Measurements from ENCODE around the gene LIN7B. TPM values are rescaled to one million over a fixed set of nuclear protein-coding genes. Genes with fewer than 3 reads are reported as not detected.
A peak's percentile ranks its signal among the peaks of the same experiment; 100 is the strongest.

LIN7B gene
- total and polyA plus RNA-seq, 2 of the 13 experiments (the other 11 are each of a cell fraction or from before 2014, with no cell fraction given): 5.3 to 7.6 TPM

DNA sequence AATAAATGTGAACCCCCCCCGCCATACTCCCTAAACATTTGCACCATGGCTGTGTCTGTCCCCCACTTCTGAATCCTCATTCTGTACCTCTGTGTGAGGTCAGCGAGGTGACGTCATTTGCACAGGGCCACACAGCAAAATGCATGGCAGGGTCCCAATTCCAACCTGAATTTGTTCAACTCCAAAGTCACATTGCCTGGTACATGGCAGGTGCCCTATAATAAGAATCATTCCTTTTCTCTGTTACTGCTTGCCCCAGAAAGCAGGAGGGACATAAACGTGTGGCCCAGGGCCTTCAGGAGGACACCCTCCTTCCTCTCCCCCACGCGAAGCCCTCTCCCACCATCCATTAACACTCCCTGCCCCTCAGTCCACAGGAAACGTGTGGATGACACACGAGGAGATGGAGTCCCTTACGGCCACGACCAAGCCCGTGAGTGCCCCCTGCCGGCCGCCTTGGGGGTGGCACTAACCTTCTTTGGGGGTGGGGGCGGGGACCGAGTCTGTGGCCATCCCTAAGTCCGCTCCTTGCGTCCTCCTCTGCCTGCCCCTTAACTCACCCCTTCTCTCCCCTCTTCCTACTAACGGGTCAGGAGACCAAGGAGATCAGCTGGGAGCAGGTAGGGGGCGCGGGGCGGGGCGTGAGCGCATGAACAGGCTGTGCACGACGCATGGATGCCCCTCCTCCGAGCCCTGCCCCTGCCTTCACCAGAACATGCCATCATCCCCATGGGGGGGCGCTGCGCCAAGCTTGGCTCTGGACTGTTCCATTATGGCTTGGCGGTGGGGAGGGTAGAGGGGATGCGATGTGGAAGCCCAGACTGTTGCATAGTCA, 31.6 kb downstream of the LIN7B start (continued):
- TF ChIP-seq NKX3-1 (CRISPR knock-in tag; IDR thresholded peaks at IDR 0.05): no peak
- TF ChIP-seq ZNF672 (CRISPR knock-in tag; IDR thresholded peaks at IDR 0.05): no peak
- no peak for TF ChIP-seq ATF1 (CRISPR knock-in tag; IDR thresholded peaks at IDR 0.05)
- TF ChIP-seq MAZ (IDR thresholded peaks at IDR 0.05; ENCODE audit: borderline replicate concordance, low read depth, low read length): 0 out of 2 replicates have a peak, but pooled peaks have one; percentile 20
- TF ChIP-seq MAZ (CRISPR knock-in tag; IDR thresholded peaks at IDR 0.05; ENCODE audit: low read depth): no peak
- TF ChIP-seq ZBTB7A (CRISPR knock-in tag; IDR thresholded peaks at IDR 0.05): no peak
- TF ChIP-seq, protein P1, sequence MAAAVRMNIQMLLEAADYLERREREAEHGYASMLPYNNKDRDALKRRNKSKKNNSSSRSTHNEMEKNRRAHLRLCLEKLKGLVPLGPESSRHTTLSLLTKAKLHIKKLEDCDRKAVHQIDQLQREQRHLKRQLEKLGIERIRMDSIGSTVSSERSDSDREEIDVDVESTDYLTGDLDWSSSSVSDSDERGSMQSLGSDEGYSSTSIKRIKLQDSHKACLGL (CRISPR knock-in tag; IDR thresholded peaks at IDR 0.05): no peak
- TF ChIP-seq, protein P2, sequence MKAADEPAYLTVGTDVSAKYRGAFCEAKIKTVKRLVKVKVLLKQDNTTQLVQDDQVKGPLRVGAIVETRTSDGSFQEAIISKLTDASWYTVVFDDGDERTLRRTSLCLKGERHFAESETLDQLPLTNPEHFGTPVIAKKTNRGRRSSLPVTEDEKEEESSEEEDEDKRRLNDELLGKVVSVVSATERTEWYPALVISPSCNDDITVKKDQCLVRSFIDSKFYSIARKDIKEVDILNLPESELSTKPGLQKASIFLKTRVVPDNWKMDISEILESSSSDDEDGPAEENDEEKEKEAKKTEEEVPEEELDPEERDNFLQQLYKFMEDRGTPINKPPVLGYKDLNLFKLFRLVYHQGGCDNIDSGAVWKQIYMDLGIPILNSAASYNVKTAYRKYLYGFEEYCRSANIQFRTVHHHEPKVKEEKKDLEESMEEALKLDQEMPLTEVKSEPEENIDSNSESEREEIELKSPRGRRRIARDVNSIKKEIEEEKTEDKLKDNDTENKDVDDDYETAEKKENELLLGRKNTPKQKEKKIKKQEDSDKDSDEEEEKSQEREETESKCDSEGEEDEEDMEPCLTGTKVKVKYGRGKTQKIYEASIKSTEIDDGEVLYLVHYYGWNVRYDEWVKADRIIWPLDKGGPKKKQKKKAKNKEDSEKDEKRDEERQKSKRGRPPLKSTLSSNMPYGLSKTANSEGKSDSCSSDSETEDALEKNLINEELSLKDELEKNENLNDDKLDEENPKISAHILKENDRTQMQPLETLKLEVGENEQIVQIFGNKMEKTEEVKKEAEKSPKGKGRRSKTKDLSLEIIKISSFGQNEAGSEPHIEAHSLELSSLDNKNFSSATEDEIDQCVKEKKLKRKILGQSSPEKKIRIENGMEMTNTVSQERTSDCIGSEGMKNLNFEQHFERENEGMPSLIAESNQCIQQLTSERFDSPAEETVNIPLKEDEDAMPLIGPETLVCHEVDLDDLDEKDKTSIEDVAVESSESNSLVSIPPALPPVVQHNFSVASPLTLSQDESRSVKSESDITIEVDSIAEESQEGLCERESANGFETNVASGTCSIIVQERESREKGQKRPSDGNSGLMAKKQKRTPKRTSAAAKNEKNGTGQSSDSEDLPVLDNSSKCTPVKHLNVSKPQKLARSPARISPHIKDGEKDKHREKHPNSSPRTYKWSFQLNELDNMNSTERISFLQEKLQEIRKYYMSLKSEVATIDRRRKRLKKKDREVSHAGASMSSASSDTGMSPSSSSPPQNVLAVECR (CRISPR knock-in tag; IDR thresholded peaks at IDR 0.05; ENCODE audit: borderline replicate concordance): peak; percentile 53; the same call in 1 of the 2 replicates
- TF ChIP-seq KLF9 (CRISPR knock-in tag; IDR thresholded peaks at IDR 0.05; ENCODE audit: low read depth): no peak
- no peak for TF ChIP-seq PCBP1 (IDR thresholded peaks at IDR 0.05; ENCODE audit: borderline replicate concordance, low read depth, low read length)
- TF ChIP-seq ZNF556 (CRISPR knock-in tag; IDR thresholded peaks at IDR 0.05; ENCODE audit: borderline replicate concordance): no peak
- no peak for TF ChIP-seq ZFP62 (CRISPR knock-in tag; IDR thresholded peaks at IDR 0.05)
- no peak for TF ChIP-seq ZFX (CRISPR knock-in tag; IDR thresholded peaks at IDR 0.05; ENCODE audit: low read depth)
- TF ChIP-seq ZNF160 (CRISPR knock-in tag; IDR thresholded peaks at IDR 0.05): 0 out of 2 replicates have a peak, but pooled peaks have one; percentile 31
- TF ChIP-seq, protein P3, sequence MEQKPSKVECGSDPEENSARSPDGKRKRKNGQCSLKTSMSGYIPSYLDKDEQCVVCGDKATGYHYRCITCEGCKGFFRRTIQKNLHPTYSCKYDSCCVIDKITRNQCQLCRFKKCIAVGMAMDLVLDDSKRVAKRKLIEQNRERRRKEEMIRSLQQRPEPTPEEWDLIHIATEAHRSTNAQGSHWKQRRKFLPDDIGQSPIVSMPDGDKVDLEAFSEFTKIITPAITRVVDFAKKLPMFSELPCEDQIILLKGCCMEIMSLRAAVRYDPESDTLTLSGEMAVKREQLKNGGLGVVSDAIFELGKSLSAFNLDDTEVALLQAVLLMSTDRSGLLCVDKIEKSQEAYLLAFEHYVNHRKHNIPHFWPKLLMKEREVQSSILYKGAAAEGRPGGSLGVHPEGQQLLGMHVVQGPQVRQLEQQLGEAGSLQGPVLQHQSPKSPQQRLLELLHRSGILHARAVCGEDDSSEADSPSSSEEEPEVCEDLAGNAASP (CRISPR knock-in tag; IDR thresholded peaks at IDR 0.05; ENCODE audit: borderline replicate concordance): 0 out of 2 replicates have a peak, but pooled peaks have one; percentile 25
- 0 out of 2 replicates have a peak, but pooled peaks have one; percentile 37 for TF ChIP-seq KDM3A (CRISPR knock-in tag; IDR thresholded peaks at IDR 0.05; ENCODE audit: low read depth)
- 0 out of 2 replicates have a peak, but pooled peaks have one; percentile 29 for TF ChIP-seq ZNF776 (CRISPR knock-in tag; IDR thresholded peaks at IDR 0.05)
- no peak for TF ChIP-seq RBAK (CRISPR knock-in tag; IDR thresholded peaks at IDR 0.05)
- no peak for TF ChIP-seq MED8 (CRISPR knock-in tag; IDR thresholded peaks at IDR 0.05; ENCODE audit: insufficient replicate concordance)
- TF ChIP-seq, protein P4, sequence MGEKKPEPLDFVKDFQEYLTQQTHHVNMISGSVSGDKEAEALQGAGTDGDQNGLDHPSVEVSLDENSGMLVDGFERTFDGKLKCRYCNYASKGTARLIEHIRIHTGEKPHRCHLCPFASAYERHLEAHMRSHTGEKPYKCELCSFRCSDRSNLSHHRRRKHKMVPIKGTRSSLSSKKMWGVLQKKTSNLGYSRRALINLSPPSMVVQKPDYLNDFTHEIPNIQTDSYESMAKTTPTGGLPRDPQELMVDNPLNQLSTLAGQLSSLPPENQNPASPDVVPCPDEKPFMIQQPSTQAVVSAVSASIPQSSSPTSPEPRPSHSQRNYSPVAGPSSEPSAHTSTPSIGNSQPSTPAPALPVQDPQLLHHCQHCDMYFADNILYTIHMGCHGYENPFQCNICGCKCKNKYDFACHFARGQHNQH (CRISPR knock-in tag; IDR thresholded peaks at IDR 0.05): 0 out of 2 replicates have a peak, but pooled peaks have one; percentile 23
- 0 out of 2 replicates have a peak, but pooled peaks have one; percentile 30 for TF ChIP-seq ZNF253 (CRISPR knock-in tag; IDR thresholded peaks at IDR 0.05; ENCODE audit: borderline replicate concordance)
- TF ChIP-seq MEIS2 (CRISPR knock-in tag; IDR thresholded peaks at IDR 0.05): no peak
- peak; percentile 81 for TF ChIP-seq BHLHE40 (IDR thresholded peaks at IDR 0.05; ENCODE audit: low read length)

Data from HepG2 (cell line).